Measurements from ENCODE around the gene ZNF8. TPM values are rescaled to one million over a fixed set of nuclear protein-coding genes. Genes with fewer than 3 reads are reported as not detected.
A peak's percentile ranks its signal among the peaks of the same experiment; 100 is the strongest.
"Not testable (repeated sequence)": the region's sequence is repeated elsewhere in the genome, so short reads cannot be mapped to it uniquely, and the experiment has no call there.

The ZNF8 gene
- total RNA-seq, 2 donors from 2014 or later, result 3.5 to 4.1 TPM

DNA sequence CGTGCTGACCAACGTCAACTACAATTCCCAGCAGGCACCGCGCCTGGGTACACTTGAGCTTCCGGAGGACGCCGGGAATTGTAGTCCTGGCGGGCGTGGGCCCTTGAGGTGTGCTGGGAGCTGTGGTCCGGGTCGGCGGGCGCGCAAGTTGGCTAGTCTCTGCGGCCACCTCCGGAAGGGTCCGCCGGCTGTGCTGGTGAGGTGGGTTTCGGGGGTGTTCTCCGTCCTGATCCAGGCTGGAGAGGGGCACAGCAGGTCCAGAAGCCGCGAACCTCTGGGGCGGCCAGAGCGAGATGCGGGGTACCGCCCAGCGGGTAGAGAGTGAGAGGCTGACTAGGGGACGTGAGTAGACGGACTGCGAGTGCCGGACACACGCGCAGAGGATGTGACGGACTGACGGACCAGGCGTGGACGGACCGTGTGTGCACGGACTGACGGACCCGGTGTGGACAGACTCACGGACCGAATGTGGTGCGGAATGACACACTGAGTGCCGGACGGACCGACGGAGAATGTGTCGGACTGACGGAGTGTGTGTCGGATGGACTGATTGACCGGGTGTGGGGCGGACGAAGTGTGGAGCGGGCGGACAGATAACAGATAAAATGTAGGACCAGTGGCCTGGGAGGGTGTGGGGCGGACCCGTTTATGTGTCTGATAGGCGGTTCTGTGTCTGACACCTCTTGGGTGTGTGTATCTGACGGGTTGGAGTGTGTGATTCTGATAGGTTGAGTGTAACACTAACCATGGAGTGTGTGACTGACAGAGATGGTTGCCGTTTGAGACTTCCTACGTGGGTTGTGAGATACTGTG lies 48.4 kb downstream of the ZNF8 start, which contains the start of gene ZSCAN22:
ZSCAN22 (plus strand) TSS at position 81 of the 813 bp plus-strand sequence. CDS start 7,809 bp downstream, outside the sequence.
- ATAC-seq, result peak; percentile 96
- intact Hi-C loops (cut with DNase I, micrococcal nuclease), result no loop called here
- peak; percentile 97 to 99 for DNase-seq

DNA sequence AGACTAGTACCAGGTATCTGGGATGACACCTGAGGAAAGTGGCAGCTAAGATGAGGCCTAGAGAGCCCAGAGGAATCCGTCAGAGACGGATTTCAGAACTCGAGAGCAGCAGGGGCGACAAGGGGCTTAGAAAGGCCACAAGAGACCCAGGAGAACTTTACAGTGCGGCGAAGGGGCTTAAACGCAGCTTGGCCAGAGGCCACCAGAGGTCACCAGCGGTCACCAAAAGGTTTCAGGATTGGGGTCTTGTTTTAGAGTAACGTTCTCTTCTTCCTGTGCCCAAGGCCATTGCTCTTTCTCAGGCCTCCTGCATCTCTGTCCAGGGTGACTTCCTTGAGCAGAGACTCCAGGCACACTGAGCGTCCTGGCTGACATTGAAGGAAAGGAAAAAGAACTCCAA lies 50.2 kb downstream of the ZNF8 start:
- intact Hi-C loops (cut with DNase I, micrococcal nuclease), result no loop called here
- no peak for DNase-seq
- no peak for ATAC-seq

DNA sequence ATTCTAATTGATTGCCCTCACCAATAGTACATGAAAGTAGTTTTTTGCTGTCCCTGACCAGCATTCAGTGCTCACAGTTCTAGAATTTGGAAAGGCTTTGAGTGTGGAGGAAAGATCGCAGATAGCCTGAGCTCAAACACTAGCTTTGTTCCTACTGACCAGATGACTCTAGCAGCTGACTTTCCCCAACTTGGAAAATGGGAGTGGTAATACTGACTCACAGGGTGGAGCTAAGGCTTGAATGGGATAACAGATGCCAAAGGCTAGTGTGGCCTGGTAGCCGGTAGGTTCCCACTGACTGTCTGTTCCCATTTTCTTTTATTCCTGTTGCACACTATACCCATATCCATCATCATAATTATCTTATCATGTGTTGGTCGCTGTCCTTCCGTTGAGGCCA lies 51.7 kb downstream of the ZNF8 start:
- no peak for ATAC-seq
- DNase-seq, result no peak
- intact Hi-C loops (cut with DNase I, micrococcal nuclease), result no loop called here

DNA sequence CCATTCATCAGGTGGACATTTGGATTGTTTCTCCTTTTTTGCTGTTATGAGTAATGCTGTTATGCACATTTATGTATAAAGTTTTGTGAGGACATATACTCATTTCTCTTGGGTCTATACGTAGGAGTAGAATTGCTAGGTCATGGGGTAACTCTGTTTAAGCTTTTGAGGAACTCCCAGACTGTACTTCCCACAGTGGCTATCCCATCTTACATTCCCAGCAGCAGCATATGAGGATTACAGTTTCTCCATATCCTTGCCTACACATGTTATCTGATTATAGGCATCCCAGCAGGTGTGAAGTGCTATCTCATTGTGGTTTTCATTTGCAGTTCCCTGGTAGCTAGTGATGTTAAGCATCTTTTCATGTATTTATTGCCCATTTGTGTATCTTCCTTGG lies 53.9 kb downstream of the ZNF8 start:
- ATAC-seq (no peak), DNase-seq (no peak)
- intact Hi-C loops (cut with DNase I, micrococcal nuclease), result no loop called here

DNA sequence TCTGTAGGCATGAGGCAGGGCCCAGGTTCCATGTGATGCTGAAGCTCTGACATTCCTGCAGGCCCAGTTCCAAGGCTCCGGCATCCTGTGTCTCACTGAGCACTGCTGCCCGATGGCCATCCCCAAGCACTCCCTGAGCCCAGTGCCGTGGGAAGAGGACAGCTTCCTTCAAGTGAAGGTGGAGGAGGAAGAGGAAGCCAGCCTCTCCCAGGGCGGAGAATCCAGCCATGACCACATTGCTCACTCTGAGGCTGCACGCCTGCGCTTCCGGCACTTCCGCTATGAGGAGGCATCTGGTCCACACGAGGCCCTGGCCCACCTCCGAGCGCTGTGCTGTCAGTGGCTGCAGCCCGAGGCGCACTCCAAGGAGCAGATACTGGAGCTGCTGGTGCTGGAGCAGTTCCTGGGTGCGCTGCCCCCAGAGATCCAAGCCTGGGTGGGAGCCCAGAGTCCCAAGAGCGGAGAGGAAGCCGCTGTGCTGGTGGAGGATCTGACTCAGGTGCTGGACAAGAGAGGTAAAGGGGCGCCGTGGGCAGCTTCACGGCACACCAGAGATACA lies 56.0 kb downstream of the ZNF8 start:
- DNase-seq (no peak), ATAC-seq (no peak)
- intact Hi-C loops (cut with DNase I, micrococcal nuclease), result no loop called here

DNA sequence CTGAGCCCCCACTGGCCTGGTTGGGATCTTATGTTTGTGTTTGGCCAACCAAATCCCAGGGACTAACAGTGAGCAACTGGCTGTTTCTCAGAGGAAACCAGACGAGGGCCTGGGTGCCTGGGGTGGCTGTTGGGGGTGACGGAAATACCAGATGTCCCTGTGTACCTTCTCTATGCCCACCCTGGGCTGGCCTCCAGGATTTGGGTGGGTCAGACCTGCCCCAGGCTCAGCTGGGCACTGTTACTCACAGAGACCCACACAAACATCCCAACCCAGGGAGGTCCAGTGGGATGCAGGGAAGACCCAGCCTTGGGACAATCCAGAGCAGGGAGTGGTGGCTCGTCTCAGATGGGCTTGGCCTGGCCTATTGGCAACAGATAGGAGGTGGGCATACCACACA lies 56.9 kb downstream of the ZNF8 start:
- DNase-seq (no peak), ATAC-seq (no peak)
- intact Hi-C loops (cut with DNase I, micrococcal nuclease), result no loop called here

DNA sequence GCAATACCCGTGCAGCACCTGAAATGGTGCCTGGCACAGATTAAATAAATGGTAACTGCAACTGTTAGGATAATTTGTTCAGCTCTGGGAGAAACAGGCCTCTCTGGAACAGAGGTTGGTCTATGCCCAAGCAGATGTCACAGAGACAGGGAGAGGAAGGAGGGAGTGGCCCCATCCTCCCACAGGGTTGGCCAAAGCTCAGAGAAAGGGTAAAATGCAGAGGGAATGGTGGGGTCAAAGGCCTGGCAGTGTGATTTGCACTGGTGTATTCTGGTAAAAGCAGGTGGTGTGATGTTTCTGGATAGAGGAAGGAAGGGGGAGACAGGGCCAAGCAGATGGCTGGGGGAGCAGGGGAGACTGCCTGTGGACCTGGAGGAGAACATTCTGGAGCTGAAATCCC lies 57.5 kb downstream of the ZNF8 start:
- DNase-seq (no peak), ATAC-seq (no peak)
- intact Hi-C loops (cut with DNase I, micrococcal nuclease), result no loop called here

DNA sequence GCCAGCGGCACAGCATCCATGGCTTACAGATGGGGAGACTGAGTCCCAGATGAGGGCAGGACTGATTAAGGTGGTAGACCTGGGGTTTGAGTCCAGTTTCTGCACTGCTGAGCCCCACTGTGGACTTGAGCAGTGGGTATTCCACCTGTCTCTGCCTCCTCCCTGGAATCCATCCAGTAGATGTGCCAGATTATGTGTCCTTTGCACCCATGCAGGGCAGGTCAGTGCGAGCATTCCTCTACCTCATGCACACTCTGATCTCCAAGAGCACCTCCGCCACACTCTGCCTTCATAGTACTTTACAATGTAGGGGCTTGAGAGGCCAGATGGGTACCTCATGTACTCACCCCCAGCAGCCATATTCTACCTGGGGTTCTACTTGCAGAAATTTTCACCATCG lies 58.1 kb downstream of the ZNF8 start:
- ATAC-seq, result no peak
- intact Hi-C loops (cut with DNase I, micrococcal nuclease), result no loop called here
- no peak for DNase-seq

DNA sequence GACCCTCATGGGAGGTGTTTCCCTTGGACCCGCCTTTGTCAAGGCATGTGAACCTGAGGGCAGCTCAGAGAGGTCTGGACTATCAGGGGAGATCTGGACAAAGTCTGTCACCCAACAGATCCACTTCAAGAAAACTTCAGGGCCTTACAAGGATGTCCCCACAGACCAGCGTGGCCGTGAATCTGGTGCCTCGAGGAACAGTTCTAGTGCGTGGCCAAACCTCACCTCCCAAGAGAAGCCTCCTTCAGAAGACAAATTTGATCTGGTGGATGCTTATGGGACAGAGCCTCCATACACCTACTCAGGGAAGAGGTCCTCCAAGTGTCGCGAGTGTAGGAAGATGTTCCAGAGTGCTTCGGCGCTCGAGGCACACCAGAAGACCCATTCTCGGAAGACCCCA lies 59.6 kb downstream of the ZNF8 start:
- intact Hi-C loops (cut with DNase I, micrococcal nuclease), result no loop called here
- DNase-seq (no peak), ATAC-seq (no peak)

DNA sequence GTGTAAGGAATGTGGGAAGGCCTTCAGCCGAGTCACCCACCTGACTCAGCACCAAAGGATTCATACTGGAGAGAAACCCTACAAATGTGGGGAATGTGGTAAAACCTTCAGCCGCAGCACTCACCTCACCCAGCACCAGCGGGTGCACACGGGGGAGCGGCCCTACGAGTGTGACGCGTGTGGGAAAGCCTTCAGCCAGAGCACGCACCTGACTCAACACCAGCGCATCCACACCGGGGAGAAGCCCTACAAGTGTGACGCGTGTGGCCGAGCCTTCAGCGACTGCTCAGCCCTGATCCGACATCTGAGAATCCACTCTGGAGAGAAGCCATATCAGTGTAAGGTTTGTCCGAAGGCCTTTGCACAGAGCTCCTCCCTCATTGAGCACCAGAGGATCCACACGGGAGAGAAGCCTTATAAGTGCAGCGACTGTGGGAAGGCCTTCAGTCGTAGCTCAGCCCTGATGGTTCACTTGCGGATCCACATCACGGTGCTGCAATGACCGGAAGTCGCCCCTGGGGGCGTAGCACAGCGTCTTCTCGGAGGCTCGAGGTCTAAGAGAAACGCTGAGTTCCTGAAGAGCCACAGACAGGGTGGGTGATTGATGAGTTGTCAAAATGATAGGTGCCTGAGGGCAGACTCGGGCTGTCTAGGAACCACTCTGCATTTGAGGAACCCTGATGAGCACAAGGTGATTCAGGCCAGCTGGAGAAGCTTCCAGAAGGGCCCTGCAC lies 60.2 kb downstream of the ZNF8 start:
- no peak for DNase-seq
- no peak for ATAC-seq
- intact Hi-C loops (cut with DNase I, micrococcal nuclease), result no loop called here

DNA sequence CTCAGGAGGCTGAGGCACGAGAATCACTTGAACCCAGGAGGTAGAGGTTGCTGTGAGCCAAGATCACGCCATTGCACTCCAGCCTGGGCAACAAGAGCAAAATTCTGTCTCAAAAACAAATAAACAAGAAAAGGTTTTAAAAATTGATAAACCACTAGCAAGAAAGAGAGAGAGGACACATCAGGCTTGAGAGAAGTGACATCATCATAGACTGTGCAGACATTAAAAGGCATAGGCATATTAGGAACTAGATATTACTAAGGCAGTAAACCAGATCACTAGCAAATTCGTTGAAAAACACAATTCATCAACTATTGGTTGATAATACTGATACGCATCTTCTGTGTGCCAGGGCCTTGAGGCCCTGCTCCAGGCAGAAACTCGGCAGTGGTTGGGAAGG lies 66.8 kb downstream of the ZNF8 start:
- DNase-seq (no peak), ATAC-seq (no peak)
- intact Hi-C loops (cut with DNase I, micrococcal nuclease), result no loop called here

DNA sequence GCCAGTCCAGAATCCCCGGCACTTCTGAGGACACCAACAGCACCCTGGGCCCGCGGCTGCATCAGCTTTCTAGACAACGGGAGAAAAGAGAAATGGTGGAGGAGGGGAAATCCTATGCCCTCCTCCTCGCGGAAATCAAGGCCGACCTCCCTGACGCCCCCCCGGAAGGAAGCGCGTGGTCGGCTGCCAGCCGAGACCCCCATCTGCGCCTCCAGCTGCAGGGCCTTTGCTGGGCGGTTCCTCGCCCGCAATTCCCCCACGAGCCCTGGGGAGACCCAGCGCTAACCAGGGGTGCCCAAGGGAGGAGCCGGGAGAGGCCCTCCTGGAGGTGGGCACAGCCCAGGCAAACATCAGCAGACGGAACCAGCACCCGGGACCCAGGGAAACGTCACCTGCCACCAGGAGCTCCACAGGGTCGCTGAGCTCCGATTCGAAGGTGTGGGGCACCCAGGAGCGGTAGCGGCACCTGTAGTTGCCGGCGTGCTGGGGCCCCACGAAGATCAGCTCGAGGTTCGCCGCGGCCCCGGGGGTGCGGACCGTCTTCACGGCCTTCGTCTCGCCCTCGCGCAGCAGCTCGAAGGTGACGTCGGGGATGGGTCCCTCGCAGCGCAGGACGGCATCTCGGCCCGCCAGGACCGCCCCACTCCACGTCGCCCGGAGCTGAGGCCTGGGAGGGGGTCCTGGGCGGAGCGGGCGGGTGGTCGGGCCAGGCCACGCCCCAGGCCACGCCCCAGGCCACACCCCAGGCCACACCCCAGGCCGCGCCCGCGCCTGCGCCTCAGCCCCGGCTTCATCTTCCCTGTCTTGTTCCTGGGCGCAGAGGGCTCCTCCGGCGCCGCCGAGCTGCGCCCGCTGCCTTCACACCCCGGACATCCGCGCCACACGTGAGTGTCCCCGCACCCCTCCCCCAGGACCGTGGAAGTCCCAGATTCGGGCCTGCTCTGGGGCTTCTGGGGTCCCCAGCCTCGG lies 68.5 kb downstream of the ZNF8 start:
- DNase-seq (peak in 1 of 2 donors; percentile 61), ATAC-seq (peak; percentile 69)
- intact Hi-C loops (cut with DNase I, micrococcal nuclease), result no loop called here

DNA sequence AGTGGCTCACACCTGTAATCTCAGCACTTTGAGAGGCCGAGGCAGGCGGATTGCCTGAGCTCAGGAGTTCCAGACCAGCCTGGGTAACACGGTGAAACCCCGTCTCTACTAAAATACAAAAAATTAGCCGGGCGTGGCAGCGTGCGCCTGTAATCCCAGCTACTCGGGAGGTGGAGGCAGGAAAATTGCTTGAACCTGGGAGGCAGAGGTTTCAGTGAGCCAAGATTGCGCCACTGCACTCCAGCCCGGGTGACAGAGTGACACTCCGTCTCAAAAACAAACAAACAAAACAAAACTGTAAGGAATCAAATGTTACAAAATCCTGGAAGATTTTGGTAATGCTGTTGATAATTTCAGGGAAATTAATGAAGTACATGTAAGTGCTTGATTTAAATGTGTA lies 69.3 kb downstream of the ZNF8 start:
- DNase-seq; intact Hi-C loops (cut with DNase I, micrococcal nuclease); ATAC-seq: not testable (repeated sequence)

DNA sequence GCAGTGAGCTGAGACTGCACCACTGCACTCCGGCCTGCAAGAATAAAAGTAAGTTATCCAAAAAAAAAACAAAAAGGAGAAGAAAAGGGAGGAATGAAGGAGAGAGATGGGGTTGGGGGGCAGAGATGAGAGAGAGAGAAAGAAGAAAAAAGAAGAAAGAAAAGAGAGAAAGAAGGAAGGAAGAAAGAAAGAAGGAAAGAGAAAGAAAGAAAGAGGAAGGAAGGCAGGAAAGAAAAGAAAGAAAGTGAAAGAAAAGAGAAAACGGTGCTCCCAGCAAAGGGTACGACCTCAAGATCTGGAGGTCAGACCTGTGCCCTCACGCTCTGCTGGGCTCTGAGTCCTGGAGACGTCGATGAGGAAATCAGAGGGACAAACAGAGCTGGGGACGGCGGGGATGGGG lies 70.8 kb downstream of the ZNF8 start:
- no peak for ATAC-seq
- no peak for DNase-seq
- intact Hi-C loops (cut with DNase I, micrococcal nuclease), result no loop called here

DNA sequence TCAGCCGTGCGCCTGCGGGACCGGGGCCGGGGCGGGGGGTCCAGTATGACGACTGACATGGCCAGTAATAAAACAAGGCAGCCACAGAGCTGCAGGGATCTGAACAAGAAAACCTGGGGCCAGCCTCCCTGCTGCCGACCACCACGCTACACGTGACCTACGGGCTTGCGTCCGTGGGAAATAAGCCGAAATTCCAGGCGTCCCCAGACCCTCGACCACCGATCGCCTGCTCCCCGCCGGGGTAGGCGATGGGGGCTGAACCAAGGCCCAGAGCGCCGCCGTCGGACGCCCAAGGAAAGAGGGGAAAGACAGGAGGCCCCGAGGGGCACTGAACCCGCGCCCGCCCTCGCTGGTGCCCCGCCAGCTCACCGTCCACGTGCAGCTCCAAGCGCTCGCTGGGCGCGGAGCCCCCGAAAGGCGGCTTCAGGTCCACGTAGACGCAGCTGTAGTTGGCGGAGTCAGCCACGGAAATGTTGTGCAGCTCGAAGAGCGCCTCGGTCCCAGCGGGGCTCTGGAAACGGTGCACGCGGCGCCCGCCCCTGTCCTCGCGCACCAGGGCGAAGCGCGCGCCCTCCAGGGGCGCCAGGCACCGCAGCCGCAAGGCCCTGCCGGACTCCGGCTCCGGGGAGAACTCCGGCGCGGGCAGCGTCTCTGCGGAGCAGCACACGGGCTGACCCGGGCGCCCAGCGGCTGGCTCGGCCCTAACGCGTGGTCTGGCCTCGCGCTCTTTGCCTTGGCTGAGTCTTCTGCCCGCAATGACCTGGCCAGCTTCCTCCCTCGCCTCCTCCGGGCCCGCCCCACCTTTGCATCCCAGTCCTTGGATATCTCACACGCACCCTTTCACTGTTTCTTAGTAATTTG lies 71.5 kb downstream of the ZNF8 start:
- ATAC-seq (no peak), DNase-seq (no peak)
- intact Hi-C loops (cut with DNase I, micrococcal nuclease), result no loop called here

DNA sequence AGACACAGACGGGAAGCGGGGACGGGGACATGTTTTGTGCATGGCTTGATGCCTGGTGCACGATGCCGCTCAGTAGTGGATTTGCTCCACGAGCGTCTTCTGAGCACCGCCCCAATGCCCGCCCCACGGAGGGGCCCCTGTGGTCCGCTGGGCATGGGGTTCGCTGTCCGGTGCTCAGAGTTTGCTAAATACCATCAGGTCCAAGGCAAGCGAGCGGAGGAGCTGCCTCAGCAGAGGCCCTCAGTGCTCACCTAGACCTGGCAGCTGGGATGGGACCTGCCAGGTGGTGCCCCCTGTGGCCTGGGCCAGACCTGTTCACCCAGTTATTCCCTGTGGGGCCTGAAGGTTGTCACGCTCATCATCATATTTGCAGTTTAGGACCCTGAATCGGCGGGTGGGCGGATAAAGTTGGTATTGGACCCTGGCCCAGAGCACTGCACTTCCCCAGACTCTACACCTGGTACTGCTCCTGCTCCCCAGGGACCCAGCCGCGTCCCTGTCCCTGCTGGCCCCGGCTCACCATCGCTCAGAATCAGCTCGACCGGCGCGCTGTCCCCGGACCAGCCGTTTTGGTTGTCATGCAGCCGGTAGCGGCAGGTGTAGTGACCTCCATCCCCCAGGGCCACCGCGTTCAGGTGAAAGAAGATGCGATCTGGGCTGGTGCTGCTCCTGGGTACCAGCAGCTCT lies 72.3 kb downstream of the ZNF8 start:
- intact Hi-C loops (cut with DNase I, micrococcal nuclease), result no loop called here
- no peak for DNase-seq
- no peak for ATAC-seq

DNA sequence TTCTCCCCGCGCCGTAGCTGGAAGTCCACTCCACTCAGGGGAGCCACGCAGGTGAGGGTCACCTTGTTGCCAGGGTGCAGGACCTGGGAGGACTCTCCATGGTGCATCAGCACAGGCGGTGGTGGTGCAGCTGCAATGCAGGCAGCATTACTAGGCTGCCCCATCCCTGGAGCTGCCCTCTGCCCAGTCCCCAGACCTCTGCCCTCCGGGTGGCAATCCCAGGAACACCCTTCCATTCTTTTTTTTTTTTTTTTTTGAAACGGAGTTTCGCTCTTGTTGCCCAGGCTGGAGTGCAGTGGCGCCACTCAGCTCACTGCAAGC lies 72.8 kb downstream of the ZNF8 start:
- ATAC-seq (no peak), DNase-seq (no peak)
- intact Hi-C loops (cut with DNase I, micrococcal nuclease), result no loop called here
